Measurements from ENCODE around the gene ZHX3. TPM values are rescaled to one million over a fixed set of nuclear protein-coding genes. Genes with fewer than 3 reads are reported as not detected.

Gene ZHX3
- total and polyA plus RNA-seq, 2 donors (not counting 1 experiment from before 2014, with no cell fraction given): 27.7 to 28.0 TPM

- Histone ChIP-seq H3K79me2 (ENCODE audit: control insufficient read depth, insufficient read depth, low read length) (no peaks in the 10 kb centered on the region), H3K9me3 (ENCODE audit: control insufficient read depth, insufficient read depth, low read depth, low read length) (no peaks in the 10 kb centered on the region), H3K36me3 (ENCODE audit: control insufficient read depth, insufficient read depth, low read length) (peaks cover 44% of the 10 kb centered on the region), H3K9ac (ENCODE audit: insufficient read depth, low read length) (no peak overlapping the region), H3K27ac (ENCODE audit: insufficient read depth, low read length) (no peak overlapping the region), H3K27me3 (ENCODE audit: control insufficient read depth, insufficient read depth, low read length) (no peaks in the 10 kb centered on the region), H3K4me3 (replicated peaks in 1 of 4; ENCODE audit: control extremely low read depth in 1 of 4, insufficient read depth in 1 of 4, low read depth in 3 of 4, low read length in 4 of 4) (no peak overlapping the region), H3K4me2 (ENCODE audit: extremely low read depth, insufficient read depth, low read length) (no peak overlapping the region), H3K4me1 (ENCODE audit: control insufficient read depth, extremely low read depth, insufficient read depth, low read length) (no peaks in the 10 kb centered on the region), H4K20me1 (ENCODE audit: control insufficient read depth, extremely low read depth, insufficient read depth, low read length) (no peaks in the 10 kb centered on the region), H2AFZ (ENCODE audit: low read length) (no peak overlapping the region)
- no peak for TF ChIP-seq EZH2 (IDR thresholded peaks at IDR 0.05; ENCODE audit: low read length, missing control alignments)
- no peak for TF ChIP-seq CTCF (conservative IDR thresholded peaks at IDR 0.05 in 1 of 2, IDR thresholded peaks at IDR 0.05 in 1 of 2; ENCODE audit: low read depth in 1 of 2, low read length in 2 of 2)
- no peak for DNase-seq (ENCODE audit: low read depth in 2 of 2)
Observed at GRCh38 chr20:41165001-41165882, 152.3 kb downstream of the ZHX3 start.

DNA sequence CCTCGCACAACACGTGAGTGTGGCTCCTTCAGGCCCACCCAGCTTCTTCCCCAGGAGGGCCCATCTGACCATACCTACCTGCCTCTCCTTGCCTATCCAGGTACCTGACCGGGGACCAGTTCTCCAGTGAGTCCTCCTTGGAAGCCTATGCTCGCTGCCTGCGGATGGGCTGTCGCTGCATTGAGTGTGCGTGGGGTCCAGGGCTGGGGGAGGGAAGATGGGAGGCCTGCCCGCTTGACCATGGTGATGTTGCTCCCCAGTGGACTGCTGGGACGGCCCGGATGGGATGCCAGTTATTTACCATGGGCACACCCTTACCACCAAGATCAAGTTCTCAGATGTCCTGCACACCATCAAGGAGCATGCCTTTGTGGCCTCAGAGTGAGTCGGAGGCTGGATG, 153.7 kb downstream of the ZHX3 start:
- no peaks in the 10 kb centered on the region for H3K79me2 ChIP-seq (ENCODE audit: control insufficient read depth, insufficient read depth, low read length)
- H3K36me3 ChIP-seq (ENCODE audit: control insufficient read depth, insufficient read depth, low read length): peaks cover 36% of the 10 kb centered on the region
- no peak for TF ChIP-seq EZH2 (IDR thresholded peaks at IDR 0.05; ENCODE audit: low read length, missing control alignments)
- TF ChIP-seq CTCF (conservative IDR thresholded peaks at IDR 0.05 in 1 of 2, IDR thresholded peaks at IDR 0.05 in 1 of 2; ENCODE audit: low read depth in 1 of 2, low read length in 2 of 2): no peak
- H3K27me3 ChIP-seq (ENCODE audit: control insufficient read depth, insufficient read depth, low read length): no peaks in the 10 kb centered on the region
- no peak overlapping the region for H3K27ac ChIP-seq (ENCODE audit: insufficient read depth, low read length)
- DNase-seq (ENCODE audit: low read depth in 2 of 2): no peak
- H3K4me3 ChIP-seq (replicated peaks in 1 of 4; ENCODE audit: control extremely low read depth in 1 of 4, insufficient read depth in 1 of 4, low read depth in 3 of 4, low read length in 4 of 4): no peak overlapping the region
- no peaks in the 10 kb centered on the region for H4K20me1 ChIP-seq (ENCODE audit: control insufficient read depth, extremely low read depth, insufficient read depth, low read length)
- H3K9me3 ChIP-seq (ENCODE audit: control insufficient read depth, insufficient read depth, low read depth, low read length): no peaks in the 10 kb centered on the region
- H3K4me1 ChIP-seq (ENCODE audit: control insufficient read depth, extremely low read depth, insufficient read depth, low read length): no peaks in the 10 kb centered on the region
- H3K9ac ChIP-seq (ENCODE audit: insufficient read depth, low read length): no peak overlapping the region
- no peak overlapping the region for H3K4me2 ChIP-seq (ENCODE audit: extremely low read depth, insufficient read depth, low read length)
- no peak overlapping the region for H2AFZ ChIP-seq (ENCODE audit: low read length)

DNA sequence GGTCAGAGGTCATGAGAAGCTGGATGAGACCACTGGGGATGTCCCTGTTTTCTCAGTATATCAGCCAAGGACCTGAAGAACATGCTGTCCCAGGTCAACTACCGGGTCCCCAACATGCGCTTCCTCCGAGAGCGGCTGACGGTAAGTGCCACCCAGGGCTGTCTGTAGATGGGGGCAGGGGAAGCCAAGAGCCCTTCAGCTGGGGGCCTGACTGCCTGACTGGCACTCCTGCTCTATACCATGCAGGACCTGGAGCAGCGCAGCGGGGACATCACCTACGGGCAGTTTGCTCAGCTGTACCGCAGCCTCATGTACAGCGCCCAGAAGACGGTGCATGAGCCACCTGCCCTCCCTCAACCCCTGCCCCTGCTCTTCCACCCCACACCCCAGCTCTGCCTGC, 155.1 kb downstream of the ZHX3 start:
- Histone ChIP-seq H3K4me3 (replicated peaks in 1 of 4; ENCODE audit: control extremely low read depth in 1 of 4, insufficient read depth in 1 of 4, low read depth in 3 of 4, low read length in 4 of 4) (no peak overlapping the region), H3K27ac (ENCODE audit: insufficient read depth, low read length) (no peak overlapping the region), H3K27me3 (ENCODE audit: control insufficient read depth, insufficient read depth, low read length) (no peaks in the 10 kb centered on the region), H3K36me3 (ENCODE audit: control insufficient read depth, insufficient read depth, low read length) (peaks cover 35% of the 10 kb centered on the region), H3K9me3 (ENCODE audit: control insufficient read depth, insufficient read depth, low read depth, low read length) (no peaks in the 10 kb centered on the region), H3K9ac (ENCODE audit: insufficient read depth, low read length) (no peak overlapping the region), H3K4me1 (ENCODE audit: control insufficient read depth, extremely low read depth, insufficient read depth, low read length) (no peaks in the 10 kb centered on the region), H4K20me1 (ENCODE audit: control insufficient read depth, extremely low read depth, insufficient read depth, low read length) (no peaks in the 10 kb centered on the region), H2AFZ (ENCODE audit: low read length) (no peak overlapping the region), H3K79me2 (ENCODE audit: control insufficient read depth, insufficient read depth, low read length) (peaks cover 4% of the 10 kb centered on the region), H3K4me2 (ENCODE audit: extremely low read depth, insufficient read depth, low read length) (no peak overlapping the region)
- no peak for DNase-seq (ENCODE audit: low read depth in 2 of 2)
- TF ChIP-seq EZH2 (IDR thresholded peaks at IDR 0.05; ENCODE audit: low read length, missing control alignments) (no peak), CTCF (conservative IDR thresholded peaks at IDR 0.05 in 1 of 2, IDR thresholded peaks at IDR 0.05 in 1 of 2; ENCODE audit: low read depth in 1 of 2, low read length in 2 of 2) (no peak)
